NT2/D1 (cell line): ENCODE results near the gene TXNRD1.

Source experiments
- SUZ12 ChIP-seq: IDR thresholded peaks from 2 replicates; pipeline ENCODE4 v1.6.1; 2011; ENCODE audit not compliant: insufficient read length, insufficient read depth; ENCODE audit errors: extremely low read depth
- YY1 ChIP-seq: IDR thresholded peaks from 2 replicates; pipeline ENCODE4 v1.6.1; 2011; ENCODE audit not compliant: insufficient read length, insufficient read depth
- ZNF274 ChIP-seq: IDR thresholded peaks from 2 replicates; pipeline ENCODE4 v1.6.1; 2011; ENCODE audit warnings: mild to moderate bottlenecking, low read depth, low read length

DNA sequence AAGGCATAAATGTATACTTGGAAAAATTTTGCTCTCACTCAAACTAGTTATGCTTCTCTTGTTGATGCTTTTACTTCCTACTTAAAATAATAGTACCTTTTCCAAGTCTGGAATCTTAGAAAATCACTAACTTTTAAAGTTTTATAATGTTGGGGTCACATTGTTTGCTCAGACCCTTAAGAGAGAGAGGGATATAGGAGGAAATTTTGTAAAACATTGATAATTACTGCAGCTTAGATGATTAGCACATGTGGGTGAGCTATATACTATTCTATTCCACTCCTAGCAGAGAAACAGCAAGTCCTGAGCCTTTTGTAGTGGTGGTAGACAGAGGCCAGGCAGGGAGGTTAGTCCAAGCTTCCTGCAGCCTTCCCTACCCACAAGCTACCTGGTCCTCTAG lies 101.4 kb downstream of the TXNRD1 start:
- TF ChIP-seq ZNF274 (no peak), YY1 (no peak), SUZ12 (no peak)
